GM12878 (cell line): ENCODE measurements around the gene HPRT1. TPM values are rescaled to one million over a fixed set of nuclear protein-coding genes. Genes with fewer than 3 reads are reported as not detected.

Experiments used
- ATAC-seq: fragments of 200-7000 bp; cut with Tn5 transposase; 3 replicates; pipeline ENCODE4 v1.9.1; 2020; ENCODE audit warnings: mild to moderate bottlenecking, moderate library complexity
- BruUV-seq: library from RNA; stranded (reverse); fragments of 400-500 nt; replicated peaks from 2 replicates; lab custom pipeline; 2021; lab: Mats Ljungman, UMichigan
- CTCF ChIA-PET: fragments of 300-600 bp; sonication (Branson Sonifier 250); formaldehyde crosslinking; extraction: SDS; loops from one replicate; lab custom pipeline; 2021; ENCODE audit warnings: inconsistent platforms; lab: Yijun Ruan, JAX
- POLR2A ChIA-PET: fragments of 350-600 bp; formaldehyde crosslinking; extraction: SDS; loops from one replicate; lab custom pipeline; 2021; ENCODE audit warnings: inconsistent platforms; lab: Charles Lee
- RAD21 ChIA-PET: fragments of 300-600 bp; sonication (Branson Sonifier 250); formaldehyde crosslinking; loops from one replicate; lab custom pipeline; 2023; ENCODE audit warnings: antibody characterized with exemption; ENCODE audit not compliant: unreplicated experiment; lab: Charles Lee
- SMC1A ChIA-PET: fragments of 300-600 bp; sonication (Branson Sonifier 250); formaldehyde crosslinking; loops from one replicate; lab custom pipeline; 2023; ENCODE audit not compliant: unreplicated experiment, uncharacterized antibody; lab: Charles Lee
- DNase-seq: peaks from one replicate; pipeline ENCODE4 v3.0.0-alpha.2; 2011; ENCODE audit warnings: low read depth, low spot score
- FAIRE-seq: peaks from 3 replicates; lab custom pipeline; 2011; peaks lifted over from hg19 to GRCh38; lab: Jason Lieb, UNC
- H2AFZ ChIP-seq: 2 replicates; pipeline ENCODE4 v1.6.0; 2011; ENCODE audit warnings: low read depth, low read length, control low read depth; ENCODE audit not compliant: control insufficient read depth
- H3K27ac ChIP-seq: 2 replicates; pipeline ENCODE4 v1.5.1; 2011; ENCODE audit warnings: control low read depth; ENCODE audit not compliant: control insufficient read depth, insufficient read depth
- H3K27me3 ChIP-seq, 2 experiments: replicated peaks in 1 of 2; 2 replicates each; pipeline versions ENCODE4 v1.6.0 to v1.6.1; 2011; ENCODE audit warnings: low read length in 1 of 2; ENCODE audit not compliant: control insufficient read depth in 2 of 2, insufficient read depth in 2 of 2
- H3K36me3 ChIP-seq, 2 experiments: 2 replicates each; pipeline ENCODE4 v1.5.1; 2011; ENCODE audit warnings: low read length in 1 of 2; ENCODE audit not compliant: control insufficient read depth in 2 of 2, insufficient read depth in 2 of 2
- H3K4me1 ChIP-seq: 2 replicates; pipeline ENCODE4 v1.6.1; 2011; ENCODE audit warnings: mild to moderate bottlenecking, low read length, moderate library complexity, mixed read lengths; ENCODE audit not compliant: control insufficient read depth, insufficient read depth
- H3K4me2 ChIP-seq: 2 replicates; pipeline ENCODE4 v1.6.0; 2011; ENCODE audit warnings: control low read depth; ENCODE audit not compliant: control insufficient read depth, insufficient read depth
- H3K4me3 ChIP-seq: fragments of 200-600 bp; sonication (generic); 2 replicates; pipeline ENCODE4 v1.5.1; 2016
- H3K79me2 ChIP-seq: 2 replicates; pipeline ENCODE4 v1.6.0; 2011; ENCODE audit warnings: low read length; ENCODE audit not compliant: control insufficient read depth, insufficient read depth
- H3K9ac ChIP-seq: 2 replicates; pipeline ENCODE4 v1.8.0; 2011; ENCODE audit warnings: low read length, control low read depth, mixed read lengths; ENCODE audit not compliant: control insufficient read depth, insufficient read depth
- H3K9me3 ChIP-seq: replicated peaks from 3 replicates; pipeline ENCODE4 v1.5.1; 2011; ENCODE audit warnings: mild to moderate bottlenecking, low read length; ENCODE audit not compliant: control insufficient read depth, insufficient read depth
- H4K20me1 ChIP-seq: 2 replicates; pipeline ENCODE4 v1.6.0; 2011; ENCODE audit not compliant: control insufficient read depth, insufficient read depth
- CREB1 ChIP-seq: IDR thresholded peaks from 2 replicates; pipeline ENCODE4 v1.6.1; 2012; ENCODE audit warnings: low read depth, mild to moderate bottlenecking, inconsistent platforms
- EP300 ChIP-seq, 2 experiments: fragments of 150-350 bp in 1 of 2; IDR thresholded peaks; 2 replicates each; pipeline ENCODE4 v1.6.1; 2011 to 2012; ENCODE audit warnings: low read depth in 2 of 2, low read length in 2 of 2, borderline replicate concordance in 1 of 2, improper control_type of control experiment in 1 of 2, inconsistent platforms in 1 of 2; ENCODE audit not compliant: control insufficient read depth in 1 of 2
- KLF5 ChIP-seq: fragments of 450-650 bp; IDR thresholded peaks from 2 replicates; pipeline ENCODE4 v1.6.1; 2014; ENCODE audit warnings: mild to moderate bottlenecking; ENCODE audit not compliant: partially characterized antibody
- MEF2A ChIP-seq: IDR thresholded peaks from 2 replicates; pipeline ENCODE4 v1.6.1; 2011; ENCODE audit warnings: low read depth, mild to moderate bottlenecking, low read length, moderate library complexity; ENCODE audit not compliant: insufficient read depth
- PAX5 ChIP-seq: IDR thresholded peaks from 2 replicates; pipeline ENCODE4 v1.6.1; 2011; ENCODE audit warnings: low read depth, low read length, borderline replicate concordance
- TCF7 ChIP-seq: IDR thresholded peaks from 2 replicates; pipeline ENCODE4 v1.6.1; 2014; ENCODE audit warnings: antibody characterized with exemption, borderline replicate concordance
- YY1 ChIP-seq: IDR thresholded peaks from 2 replicates; pipeline ENCODE4 v1.6.1; 2011; ENCODE audit warnings: low read depth, mild to moderate bottlenecking, low read length
- ZNF384 ChIP-seq: IDR thresholded peaks from 2 replicates; pipeline ENCODE4 v1.6.1; 2012; ENCODE audit warnings: low read depth, mild to moderate bottlenecking, low read length, improper control_type of control experiment, borderline replicate concordance
- WGBS: methylation state at CpG from one replicate; pipeline ENCODE4 v1.1.6; 2016; ENCODE audit warnings: low lambda C conversion rate; ENCODE audit not compliant: insufficient replicate concordance, insufficient coverage; ENCODE audit errors: missing lambda C conversion rate; 5-methylcytosine and 5-hydroxymethylcytosine counted together
- in situ Hi-C: fragments of 300-500 bp; cut with MboI; formaldehyde crosslinking; loops from 9 replicates; pipeline ENCODE4 v1.14.3; 2018; ENCODE audit warnings: mixed read lengths
- intact Hi-C: fragments of 100-400 bp; cut with micrococcal nuclease; formaldehyde crosslinking; loops from one replicate; pipeline ENCODE4 v1.14.2; 2022; ENCODE audit not compliant: unreplicated experiment
- polyA plus RNA-seq, 11 experiments: library from polyadenylated mRNA; depleted of rRNA in 4 of 11; unstranded in 6 of 11; stranded (reverse) in 5 of 11; fragments of >200 nt; fragmentation: Nextera tagmentation in 4 of 11; fragmentation: Illumina TruSeq in 1 of 11; extraction: Ambion mirVana in 4 of 11; extraction: Trizol in 1 of 11; gene quantifications; 1 replicate in 1 of 11; 2 replicates in 10 of 11; pipeline versions ENCODE4 v1.2.1 to v1.2.3, GENCODE V29; 2011 to 2016; ENCODE audit warnings: inconsistent platforms in 2 of 11, missing spikeins in 2 of 11, low read depth in 1 of 11
- total RNA-seq, 4 experiments: library from RNA; depleted of rRNA in 3 of 4; stranded (reverse); fragments of >200 nt in 3 of 4; fragmentation: Illumina TruSeq in 1 of 4; extraction: Trizol in 1 of 4; gene quantifications; 2 replicates each; pipeline versions ENCODE4 v1.2.1 to v1.2.3, GENCODE V29; 2013 to 2021
- TF ChIP-seq, protein P1 (sequence below): IDR thresholded peaks from 2 replicates; pipeline ENCODE4 v1.6.1; 2011; ENCODE audit warnings: low read depth, mild to moderate bottlenecking, low read length, moderate library complexity, borderline replicate concordance; ENCODE audit errors: extremely low read depth
- TF ChIP-seq, protein P2 (sequence below): fragments of 450-650 bp; conservative IDR thresholded peaks from 2 replicates; pipeline ENCODE4 v1.6.1; 2017; ENCODE audit warnings: mild to moderate bottlenecking, moderate library complexity
- TF ChIP-seq, protein P3 (sequence below): fragments of 150-350 bp; IDR thresholded peaks from 2 replicates; pipeline ENCODE4 v1.6.1; 2016; ENCODE audit warnings: low read depth, low read length

HPRT1 gene
- total and polyA plus RNA-seq, 10 of the 15 experiments (the other 5 are each of a cell fraction or from before 2014, with no cell fraction given) = 19.3 to 161 (median 92.7) TPM

DNA sequence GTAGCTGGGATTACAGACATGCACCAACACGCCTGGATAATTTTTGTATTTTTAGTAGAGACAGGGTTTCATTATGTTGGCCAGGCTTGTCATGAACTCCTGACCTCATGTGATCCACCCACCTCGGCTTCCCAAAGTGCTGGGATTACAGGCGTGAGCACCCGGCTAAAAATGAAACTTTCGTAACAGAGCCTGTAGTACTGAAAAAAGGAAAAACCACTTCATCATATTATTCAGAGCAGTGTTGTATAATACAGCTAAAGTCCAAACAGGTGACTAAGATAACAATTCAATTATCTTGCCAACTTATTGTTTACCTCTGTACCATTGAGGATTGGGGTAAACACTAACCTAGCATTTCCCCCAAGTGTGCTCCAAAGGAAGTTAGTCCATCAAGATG lies 43.9 kb upstream of the HPRT1 start (continued):
- TF ChIP-seq CREB1 = no peak

DNA sequence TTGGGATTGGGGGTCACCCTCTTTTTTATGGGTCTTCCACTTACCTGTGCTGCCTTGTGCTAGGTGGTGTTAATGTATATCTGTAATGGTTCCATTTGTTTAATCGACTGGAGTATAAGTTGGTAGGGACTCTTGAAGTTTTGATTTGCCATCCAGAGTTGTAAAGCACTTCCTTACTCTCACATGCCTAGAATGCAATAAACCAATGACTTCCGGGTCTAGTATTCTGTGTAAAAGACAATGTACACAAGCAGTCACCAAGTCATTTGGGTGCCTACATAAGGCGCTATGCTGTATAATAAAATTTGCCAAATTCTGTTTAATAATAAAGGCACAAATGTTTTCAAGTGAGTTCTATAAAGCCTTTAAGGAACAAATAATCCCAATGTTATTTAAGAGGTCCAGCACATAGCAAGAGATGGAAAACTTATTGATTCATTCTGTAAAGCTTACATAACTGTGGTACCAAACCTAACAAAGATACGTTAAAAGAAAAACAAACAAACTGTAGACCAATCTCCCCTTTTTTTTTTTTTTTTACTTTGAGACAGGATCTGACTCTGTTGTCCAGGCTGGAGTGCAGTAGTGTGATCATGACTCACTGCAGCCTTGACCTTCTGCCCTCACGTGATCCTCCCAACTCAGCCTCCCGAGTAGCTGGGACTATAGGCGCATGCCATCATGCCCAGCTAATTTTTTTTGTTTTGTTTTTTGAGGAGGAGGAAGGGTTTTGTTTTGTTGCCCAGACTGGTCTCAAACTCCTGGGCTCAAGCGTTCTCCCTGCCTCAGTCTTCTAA lies 41.5 kb upstream of the HPRT1 start:
- Histone ChIP-seq H3K27ac (no peak overlapping the region), H2AFZ (no peak overlapping the region), H3K27me3 (no peaks in the 10 kb centered on the region), H3K9me3 (no peaks in the 10 kb centered on the region), H3K4me1 (no peaks in the 10 kb centered on the region), H3K4me3 (no peak overlapping the region), H3K9ac (no peak overlapping the region), H3K36me3 (no peaks in the 10 kb centered on the region; a peak in 1 of 4 replicates), H3K4me2 (no peak overlapping the region), H3K79me2 (no peaks in the 10 kb centered on the region), H4K20me1 (no peaks in the 10 kb centered on the region)
- in situ Hi-C loops (no loop called here), intact Hi-C loops (no loop called here)
- WGBS = 68% methylated on average over 8 of the region's 8 CpGs
- ATAC-seq (no peak), DNase-seq (no peak), FAIRE-seq (no peak)
- BruUV-seq = no TSS peak
- ChIA-PET CTCF (no interaction called here), POLR2A (interaction anchor here (0.6 kb wide), 1 partner anchor 82 kb away, joined by 9 read pairs; no protein-coding TSS in a partner anchor), SMC1A (interaction anchor here (0.6 to 1.5 kb wide), 3 partner anchors 35 to 241 kb away, joined by 3 to 4 read pairs (median 3); no protein-coding TSS in a partner anchor), RAD21 (no interaction called here)
- TF ChIP-seq, protein P1, sequence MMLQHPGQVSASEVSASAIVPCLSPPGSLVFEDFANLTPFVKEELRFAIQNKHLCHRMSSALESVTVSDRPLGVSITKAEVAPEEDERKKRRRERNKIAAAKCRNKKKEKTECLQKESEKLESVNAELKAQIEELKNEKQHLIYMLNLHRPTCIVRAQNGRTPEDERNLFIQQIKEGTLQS = no peak
- TF ChIP-seq EP300 (IDR thresholded peaks at IDR 0.05; ENCODE audit: borderline replicate concordance in 1 of 2, control insufficient read depth in 1 of 2, low read depth in 2 of 2, low read length in 2 of 2) (no peak), YY1 (no peak), KLF5 (no peak), ZNF384 (no peak), MEF2A (no peak), PAX5 (no peak), TCF7 (no peak)
- TF ChIP-seq, protein P2, sequence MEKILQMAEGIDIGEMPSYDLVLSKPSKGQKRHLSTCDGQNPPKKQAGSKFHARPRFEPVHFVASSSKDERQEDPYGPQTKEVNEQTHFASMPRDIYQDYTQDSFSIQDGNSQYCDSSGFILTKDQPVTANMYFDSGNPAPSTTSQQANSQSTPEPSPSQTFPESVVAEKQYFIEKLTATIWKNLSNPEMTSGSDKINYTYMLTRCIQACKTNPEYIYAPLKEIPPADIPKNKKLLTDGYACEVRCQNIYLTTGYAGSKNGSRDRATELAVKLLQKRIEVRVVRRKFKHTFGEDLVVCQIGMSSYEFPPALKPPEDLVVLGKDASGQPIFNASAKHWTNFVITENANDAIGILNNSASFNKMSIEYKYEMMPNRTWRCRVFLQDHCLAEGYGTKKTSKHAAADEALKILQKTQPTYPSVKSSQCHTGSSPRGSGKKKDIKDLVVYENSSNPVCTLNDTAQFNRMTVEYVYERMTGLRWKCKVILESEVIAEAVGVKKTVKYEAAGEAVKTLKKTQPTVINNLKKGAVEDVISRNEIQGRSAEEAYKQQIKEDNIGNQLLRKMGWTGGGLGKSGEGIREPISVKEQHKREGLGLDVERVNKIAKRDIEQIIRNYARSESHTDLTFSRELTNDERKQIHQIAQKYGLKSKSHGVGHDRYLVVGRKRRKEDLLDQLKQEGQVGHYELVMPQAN = no peak
- TF ChIP-seq, protein P3, sequence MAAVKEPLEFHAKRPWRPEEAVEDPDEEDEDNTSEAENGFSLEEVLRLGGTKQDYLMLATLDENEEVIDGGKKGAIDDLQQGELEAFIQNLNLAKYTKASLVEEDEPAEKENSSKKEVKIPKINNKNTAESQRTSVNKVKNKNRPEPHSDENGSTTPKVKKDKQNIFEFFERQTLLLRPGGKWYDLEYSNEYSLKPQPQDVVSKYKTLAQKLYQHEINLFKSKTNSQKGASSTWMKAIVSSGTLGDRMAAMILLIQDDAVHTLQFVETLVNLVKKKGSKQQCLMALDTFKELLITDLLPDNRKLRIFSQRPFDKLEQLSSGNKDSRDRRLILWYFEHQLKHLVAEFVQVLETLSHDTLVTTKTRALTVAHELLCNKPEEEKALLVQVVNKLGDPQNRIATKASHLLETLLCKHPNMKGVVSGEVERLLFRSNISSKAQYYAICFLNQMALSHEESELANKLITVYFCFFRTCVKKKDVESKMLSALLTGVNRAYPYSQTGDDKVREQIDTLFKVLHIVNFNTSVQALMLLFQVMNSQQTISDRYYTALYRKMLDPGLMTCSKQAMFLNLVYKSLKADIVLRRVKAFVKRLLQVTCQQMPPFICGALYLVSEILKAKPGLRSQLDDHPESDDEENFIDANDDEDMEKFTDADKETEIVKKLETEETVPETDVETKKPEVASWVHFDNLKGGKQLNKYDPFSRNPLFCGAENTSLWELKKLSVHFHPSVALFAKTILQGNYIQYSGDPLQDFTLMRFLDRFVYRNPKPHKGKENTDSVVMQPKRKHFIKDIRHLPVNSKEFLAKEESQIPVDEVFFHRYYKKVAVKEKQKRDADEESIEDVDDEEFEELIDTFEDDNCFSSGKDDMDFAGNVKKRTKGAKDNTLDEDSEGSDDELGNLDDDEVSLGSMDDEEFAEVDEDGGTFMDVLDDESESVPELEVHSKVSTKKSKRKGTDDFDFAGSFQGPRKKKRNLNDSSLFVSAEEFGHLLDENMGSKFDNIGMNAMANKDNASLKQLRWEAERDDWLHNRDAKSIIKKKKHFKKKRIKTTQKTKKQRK = no peak
